ENCODE measurements around the gene CRYGN.

Gene CRYGN

GRCh38 chr7:151437159-151437553 is 2.8 kb downstream of the CRYGN start:
- no peak overlapping the region for H3K27ac ChIP-seq (replicated peaks)
- DNase-seq (ENCODE audit: low read depth in 1 of 2, low spot score in 1 of 2), result no peak
- peaks cover 5% of the 10 kb centered on the region for H3K27me3 ChIP-seq (ENCODE audit: insufficient read depth, poor library complexity, severe bottlenecking)
- no peak overlapping the region for H3K4me3 ChIP-seq (replicated peaks; ENCODE audit: insufficient read depth, low read length)
- TF ChIP-seq POLR2AphosphoS5 (IDR thresholded peaks at IDR 0.05; ENCODE audit: low read depth) (no peak), SPI1 (IDR thresholded peaks at IDR 0.05; ENCODE audit: borderline replicate concordance, low read depth) (no peak), GABPA (IDR thresholded peaks at IDR 0.05; ENCODE audit: low read depth) (no peak)
- TF ChIP-seq, protein P1, sequence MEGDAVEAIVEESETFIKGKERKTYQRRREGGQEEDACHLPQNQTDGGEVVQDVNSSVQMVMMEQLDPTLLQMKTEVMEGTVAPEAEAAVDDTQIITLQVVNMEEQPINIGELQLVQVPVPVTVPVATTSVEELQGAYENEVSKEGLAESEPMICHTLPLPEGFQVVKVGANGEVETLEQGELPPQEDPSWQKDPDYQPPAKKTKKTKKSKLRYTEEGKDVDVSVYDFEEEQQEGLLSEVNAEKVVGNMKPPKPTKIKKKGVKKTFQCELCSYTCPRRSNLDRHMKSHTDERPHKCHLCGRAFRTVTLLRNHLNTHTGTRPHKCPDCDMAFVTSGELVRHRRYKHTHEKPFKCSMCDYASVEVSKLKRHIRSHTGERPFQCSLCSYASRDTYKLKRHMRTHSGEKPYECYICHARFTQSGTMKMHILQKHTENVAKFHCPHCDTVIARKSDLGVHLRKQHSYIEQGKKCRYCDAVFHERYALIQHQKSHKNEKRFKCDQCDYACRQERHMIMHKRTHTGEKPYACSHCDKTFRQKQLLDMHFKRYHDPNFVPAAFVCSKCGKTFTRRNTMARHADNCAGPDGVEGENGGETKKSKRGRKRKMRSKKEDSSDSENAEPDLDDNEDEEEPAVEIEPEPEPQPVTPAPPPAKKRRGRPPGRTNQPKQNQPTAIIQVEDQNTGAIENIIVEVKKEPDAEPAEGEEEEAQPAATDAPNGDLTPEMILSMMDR (IDR thresholded peaks at IDR 0.05; ENCODE audit: insufficient read depth, low read length), result no peak
- TF ChIP-seq, protein P2, sequence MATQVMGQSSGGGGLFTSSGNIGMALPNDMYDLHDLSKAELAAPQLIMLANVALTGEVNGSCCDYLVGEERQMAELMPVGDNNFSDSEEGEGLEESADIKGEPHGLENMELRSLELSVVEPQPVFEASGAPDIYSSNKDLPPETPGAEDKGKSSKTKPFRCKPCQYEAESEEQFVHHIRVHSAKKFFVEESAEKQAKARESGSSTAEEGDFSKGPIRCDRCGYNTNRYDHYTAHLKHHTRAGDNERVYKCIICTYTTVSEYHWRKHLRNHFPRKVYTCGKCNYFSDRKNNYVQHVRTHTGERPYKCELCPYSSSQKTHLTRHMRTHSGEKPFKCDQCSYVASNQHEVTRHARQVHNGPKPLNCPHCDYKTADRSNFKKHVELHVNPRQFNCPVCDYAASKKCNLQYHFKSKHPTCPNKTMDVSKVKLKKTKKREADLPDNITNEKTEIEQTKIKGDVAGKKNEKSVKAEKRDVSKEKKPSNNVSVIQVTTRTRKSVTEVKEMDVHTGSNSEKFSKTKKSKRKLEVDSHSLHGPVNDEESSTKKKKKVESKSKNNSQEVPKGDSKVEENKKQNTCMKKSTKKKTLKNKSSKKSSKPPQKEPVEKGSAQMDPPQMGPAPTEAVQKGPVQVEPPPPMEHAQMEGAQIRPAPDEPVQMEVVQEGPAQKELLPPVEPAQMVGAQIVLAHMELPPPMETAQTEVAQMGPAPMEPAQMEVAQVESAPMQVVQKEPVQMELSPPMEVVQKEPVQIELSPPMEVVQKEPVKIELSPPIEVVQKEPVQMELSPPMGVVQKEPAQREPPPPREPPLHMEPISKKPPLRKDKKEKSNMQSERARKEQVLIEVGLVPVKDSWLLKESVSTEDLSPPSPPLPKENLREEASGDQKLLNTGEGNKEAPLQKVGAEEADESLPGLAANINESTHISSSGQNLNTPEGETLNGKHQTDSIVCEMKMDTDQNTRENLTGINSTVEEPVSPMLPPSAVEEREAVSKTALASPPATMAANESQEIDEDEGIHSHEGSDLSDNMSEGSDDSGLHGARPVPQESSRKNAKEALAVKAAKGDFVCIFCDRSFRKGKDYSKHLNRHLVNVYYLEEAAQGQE (IDR thresholded peaks at IDR 0.05; ENCODE audit: insufficient replicate concordance, low read depth), result no peak

GRCh38 chr7:151436446-151437158 is 3.3 kb downstream of the CRYGN start:
- Histone ChIP-seq H3K27me3 (ENCODE audit: insufficient read depth, poor library complexity, severe bottlenecking) (peaks cover 5% of the 10 kb centered on the region), H3K4me3 (replicated peaks; ENCODE audit: insufficient read depth, low read length) (no peak overlapping the region), H3K27ac (replicated peaks) (no peak overlapping the region)
- DNase-seq (ENCODE audit: low read depth in 1 of 2, low spot score in 1 of 2), result no peak
- TF ChIP-seq SPI1 (IDR thresholded peaks at IDR 0.05; ENCODE audit: borderline replicate concordance, low read depth), result no peak
- no peak for TF ChIP-seq GABPA (IDR thresholded peaks at IDR 0.05; ENCODE audit: low read depth)
- no peak for TF ChIP-seq POLR2AphosphoS5 (IDR thresholded peaks at IDR 0.05; ENCODE audit: low read depth)
- TF ChIP-seq, protein P1 (IDR thresholded peaks at IDR 0.05; ENCODE audit: insufficient read depth, low read length), result no peak
- TF ChIP-seq, protein P2 (IDR thresholded peaks at IDR 0.05; ENCODE audit: insufficient replicate concordance, low read depth), result no peak

DNA sequence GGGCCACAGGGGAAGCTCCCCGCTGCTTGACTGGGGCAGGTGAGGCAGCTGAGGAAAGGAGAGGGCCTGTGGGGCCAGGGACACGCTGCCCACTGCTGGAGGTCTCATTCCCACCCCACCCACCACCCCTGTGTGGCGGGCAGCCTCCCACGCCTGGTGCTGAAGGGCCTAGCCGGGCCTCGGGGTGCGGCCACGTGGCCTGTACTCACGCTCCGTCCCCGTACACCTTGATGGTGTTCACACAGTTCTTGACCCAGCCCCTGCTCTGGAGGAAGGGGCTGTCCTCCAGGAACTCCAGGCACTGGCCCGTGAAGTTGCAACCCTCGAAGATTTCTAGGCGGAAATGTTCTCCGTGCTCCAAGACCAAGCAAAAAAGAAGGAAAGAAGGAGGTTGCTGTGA is 4.0 kb downstream of the CRYGN start:
- Histone ChIP-seq H3K27ac (replicated peaks) (no peak overlapping the region), H3K27me3 (ENCODE audit: insufficient read depth, poor library complexity, severe bottlenecking) (peaks cover 5% of the 10 kb centered on the region), H3K4me3 (replicated peaks; ENCODE audit: insufficient read depth, low read length) (no peak overlapping the region)
- no peak for DNase-seq (ENCODE audit: low read depth in 1 of 2, low spot score in 1 of 2)
- TF ChIP-seq, protein P1 (IDR thresholded peaks at IDR 0.05; ENCODE audit: insufficient read depth, low read length), result no peak
- TF ChIP-seq POLR2AphosphoS5 (IDR thresholded peaks at IDR 0.05; ENCODE audit: low read depth) (no peak), SPI1 (IDR thresholded peaks at IDR 0.05; ENCODE audit: borderline replicate concordance, low read depth) (no peak), GABPA (IDR thresholded peaks at IDR 0.05; ENCODE audit: low read depth) (no peak)
- TF ChIP-seq, protein P2 (IDR thresholded peaks at IDR 0.05; ENCODE audit: insufficient replicate concordance, low read depth), result no peak

Data from HL-60 (cell line).